Smooth muscle cell (in vitro differentiated cells): ENCODE results near the gene CERS6. TPM values are rescaled to one million over a fixed set of nuclear protein-coding genes. Genes with fewer than 3 reads are reported as not detected.

Experiments used
- DNase-seq: peaks from one replicate; lab custom pipeline; 2025; ENCODE audit not compliant: unreplicated experiment; lab: John Stamatoyannopoulos, UW
- H2AFZ ChIP-seq: fragments of 200-600 bp; sonication (generic); 2 replicates; pipeline ENCODE4 v1.6.0; 2016; ENCODE audit warnings: antibody characterized with exemption, low read depth, mild to moderate bottlenecking
- H3F3A ChIP-seq: fragments of 200-600 bp; sonication (generic); 2 replicates; pipeline ENCODE4 v1.6.0; 2017; ENCODE audit warnings: antibody characterized with exemption, low read depth
- H3K27ac ChIP-seq: fragments of 200-600 bp; sonication (generic); 2 replicates; pipeline ENCODE4 v1.5.1; 2016; ENCODE audit warnings: low read depth, mild to moderate bottlenecking
- H3K27me3 ChIP-seq: fragments of 200-600 bp; sonication (generic); 2 replicates; pipeline ENCODE4 v1.6.1; 2016; ENCODE audit warnings: low read depth, mild to moderate bottlenecking
- H3K36me3 ChIP-seq: fragments of 200-600 bp; sonication (generic); 2 replicates; pipeline ENCODE4 v1.5.1; 2016; ENCODE audit warnings: low read depth
- H3K4me1 ChIP-seq: fragments of 200-600 bp; sonication (generic); 2 replicates; pipeline ENCODE4 v1.5.1; 2016; ENCODE audit warnings: low read depth
- H3K4me2 ChIP-seq: fragments of 200-600 bp; sonication (generic); 2 replicates; pipeline ENCODE4 v1.6.0; 2016; ENCODE audit warnings: mild to moderate bottlenecking
- H3K4me3 ChIP-seq: fragments of 200-600 bp; sonication (generic); 2 replicates; pipeline ENCODE4 v1.5.1; 2016; ENCODE audit warnings: mild to moderate bottlenecking
- H3K79me2 ChIP-seq: fragments of 200-600 bp; sonication (generic); 2 replicates; pipeline ENCODE4 v1.6.0; 2016; ENCODE audit warnings: low read depth, mild to moderate bottlenecking
- H3K9ac ChIP-seq: fragments of 200-600 bp; sonication (generic); 2 replicates; pipeline ENCODE4 v1.6.0; 2016; ENCODE audit warnings: low read depth
- H3K9me3 ChIP-seq: fragments of 200-600 bp; sonication (generic); replicated peaks from 2 replicates; pipeline ENCODE4 v1.5.1; 2016; ENCODE audit warnings: low read depth
- H4K20me1 ChIP-seq: fragments of 200-600 bp; sonication (generic); 2 replicates; pipeline ENCODE4 v1.6.0; 2016; ENCODE audit warnings: low read depth
- WGBS: methylation state at CpG from one replicate; pipeline ENCODE4 v1.1.7; 2016; ENCODE audit warnings: low lambda C conversion rate; 5-methylcytosine and 5-hydroxymethylcytosine counted together
- polyA plus RNA-seq: library from polyadenylated mRNA; unstranded; fragments of >200 nt; fragmentation: Nextera tagmentation; extraction: Ambion mirVana; gene quantifications from 2 replicates; pipeline ENCODE4 v1.2.1, GENCODE V29; 2016
- total RNA-seq: library from RNA; depleted of rRNA; stranded (reverse); fragments of >200 nt; gene quantifications from 2 replicates; pipeline ENCODE4 v1.2.3, GENCODE V29; 2014
- TF ChIP-seq, protein P1 (sequence below): fragments of 200-600 bp; sonication (generic); IDR thresholded peaks from 2 replicates; pipeline ENCODE4 v1.5.1; 2017; ENCODE audit warnings: borderline replicate concordance, mild to moderate bottlenecking, antibody characterized with exemption; ENCODE audit not compliant: insufficient read depth, poor library complexity, severe bottlenecking

The CERS6 gene
- total and polyA plus RNA-seq, 2 experiments from 2014 or later = 9.2 to 26.6 TPM

DNA sequence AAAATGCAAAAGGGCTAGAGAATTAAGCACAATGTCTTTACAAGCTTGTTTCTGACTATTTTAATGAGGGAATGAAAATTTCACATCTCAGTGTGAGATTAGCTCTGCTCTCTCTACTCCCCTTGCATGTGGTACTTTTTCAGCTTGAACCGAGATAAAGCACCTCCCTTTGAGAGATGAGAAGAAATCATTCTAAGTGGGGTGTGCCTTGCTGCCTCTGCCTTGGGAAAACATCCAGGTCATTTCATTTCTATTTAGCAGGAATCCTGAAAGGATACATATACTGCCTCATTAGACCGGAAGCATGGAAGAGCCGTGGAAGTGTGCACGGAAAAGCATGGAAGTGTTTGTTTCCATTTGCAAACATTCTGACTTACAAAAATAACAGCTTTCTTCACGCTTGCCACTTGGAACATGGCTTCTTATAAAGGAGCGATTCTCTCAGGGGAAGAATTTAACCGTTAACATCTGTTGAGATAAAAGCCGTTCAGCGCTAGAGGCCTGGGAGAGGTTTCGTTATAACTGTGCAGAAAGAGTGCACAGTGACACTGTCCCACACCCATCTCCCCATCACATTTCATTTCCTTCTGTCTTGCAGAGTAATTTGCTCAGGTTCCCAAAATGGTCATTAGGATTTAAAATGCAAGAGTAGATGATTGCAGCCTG lies 363.1 kb downstream of the CERS6 start:
- no peak for DNase-seq
- Histone ChIP-seq H3K4me3 (no peak overlapping the region), H3K27me3 (no peaks in the 10 kb centered on the region), H3K36me3 (no peaks in the 10 kb centered on the region), H2AFZ (no peak overlapping the region), H4K20me1 (no peaks in the 10 kb centered on the region), H3K9ac (no peak overlapping the region), H3F3A (peaks cover 3% of the 10 kb centered on the region), H3K79me2 (no peaks in the 10 kb centered on the region), H3K4me1 (no peaks in the 10 kb centered on the region), H3K9me3 (no peaks in the 10 kb centered on the region), H3K4me2 (no peak overlapping the region), H3K27ac (no peak overlapping the region)
- 67% methylated on average over 10 of the region's 10 CpGs for WGBS
- TF ChIP-seq, protein P1, sequence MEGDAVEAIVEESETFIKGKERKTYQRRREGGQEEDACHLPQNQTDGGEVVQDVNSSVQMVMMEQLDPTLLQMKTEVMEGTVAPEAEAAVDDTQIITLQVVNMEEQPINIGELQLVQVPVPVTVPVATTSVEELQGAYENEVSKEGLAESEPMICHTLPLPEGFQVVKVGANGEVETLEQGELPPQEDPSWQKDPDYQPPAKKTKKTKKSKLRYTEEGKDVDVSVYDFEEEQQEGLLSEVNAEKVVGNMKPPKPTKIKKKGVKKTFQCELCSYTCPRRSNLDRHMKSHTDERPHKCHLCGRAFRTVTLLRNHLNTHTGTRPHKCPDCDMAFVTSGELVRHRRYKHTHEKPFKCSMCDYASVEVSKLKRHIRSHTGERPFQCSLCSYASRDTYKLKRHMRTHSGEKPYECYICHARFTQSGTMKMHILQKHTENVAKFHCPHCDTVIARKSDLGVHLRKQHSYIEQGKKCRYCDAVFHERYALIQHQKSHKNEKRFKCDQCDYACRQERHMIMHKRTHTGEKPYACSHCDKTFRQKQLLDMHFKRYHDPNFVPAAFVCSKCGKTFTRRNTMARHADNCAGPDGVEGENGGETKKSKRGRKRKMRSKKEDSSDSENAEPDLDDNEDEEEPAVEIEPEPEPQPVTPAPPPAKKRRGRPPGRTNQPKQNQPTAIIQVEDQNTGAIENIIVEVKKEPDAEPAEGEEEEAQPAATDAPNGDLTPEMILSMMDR = no peak

DNA sequence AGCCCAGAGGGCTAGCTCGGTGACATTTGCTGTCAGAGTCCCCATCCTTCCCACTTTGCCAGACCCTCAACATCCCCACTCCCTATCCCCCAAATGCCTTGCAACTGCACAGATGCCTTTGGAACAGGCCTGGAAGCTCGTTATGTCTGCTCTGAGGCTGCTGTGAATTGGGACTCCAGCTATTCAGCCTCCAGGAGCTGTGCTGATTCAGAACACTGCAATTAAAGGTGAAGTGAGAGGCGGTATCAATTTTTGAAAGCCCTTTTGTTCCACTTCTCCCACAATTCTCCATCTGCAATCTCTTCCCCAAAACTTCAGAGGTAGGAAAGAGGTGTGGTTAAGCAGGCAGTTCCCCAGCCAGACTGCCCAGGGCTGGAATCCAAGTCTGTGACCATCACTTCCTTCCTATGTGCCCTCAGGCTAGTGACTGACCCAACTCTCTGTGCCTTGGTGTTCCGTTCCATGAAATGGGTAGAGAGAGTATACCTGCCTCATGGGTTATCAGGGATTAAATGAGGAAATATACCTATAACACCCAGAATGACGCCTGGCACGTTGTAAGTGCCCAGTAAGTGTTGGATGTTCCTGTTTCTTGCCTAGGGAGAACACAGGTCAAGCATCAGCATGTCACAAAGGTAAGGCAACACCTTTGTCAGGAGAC lies 363.9 kb downstream of the CERS6 start:
- no peak overlapping the region for H3K4me2 ChIP-seq
- no peak overlapping the region for H3K9ac ChIP-seq
- H3K79me2 ChIP-seq = no peaks in the 10 kb centered on the region
- H3K27ac ChIP-seq = no peak overlapping the region
- no peaks in the 10 kb centered on the region for H4K20me1 ChIP-seq
- TF ChIP-seq, protein P1 = no peak
- DNase-seq = no peak
- H3K9me3 ChIP-seq = no peaks in the 10 kb centered on the region
- no peaks in the 10 kb centered on the region for H3K27me3 ChIP-seq
- no peak overlapping the region for H2AFZ ChIP-seq
- H3K36me3 ChIP-seq = no peaks in the 10 kb centered on the region
- H3F3A ChIP-seq = peaks cover 3% of the 10 kb centered on the region
- no peaks in the 10 kb centered on the region for H3K4me1 ChIP-seq
- H3K4me3 ChIP-seq = no peak overlapping the region
- WGBS = 90% methylated on average over 6 of the region's 6 CpGs

DNA sequence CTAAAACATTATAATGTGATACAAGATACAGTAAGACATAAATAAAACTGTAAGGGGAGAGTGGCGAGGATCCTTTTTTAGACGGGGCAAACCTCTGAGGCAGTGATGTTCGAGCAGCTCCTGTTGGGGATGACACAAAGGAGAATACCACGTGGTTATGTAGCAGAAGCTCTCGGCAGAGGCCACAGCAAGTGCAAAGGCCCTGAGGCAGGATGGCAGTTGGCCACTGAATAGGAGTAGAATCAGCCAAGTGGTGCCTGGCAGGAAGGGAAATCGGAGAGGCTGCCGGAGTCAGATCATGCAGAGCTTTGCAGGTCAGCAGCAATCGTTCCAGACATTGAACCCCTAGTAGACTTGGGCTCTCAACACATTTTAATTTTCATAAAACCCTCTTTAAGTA lies 365.5 kb downstream of the CERS6 start:
- TF ChIP-seq, protein P1 = no peak
- no peak overlapping the region for H3K27ac ChIP-seq
- no peak overlapping the region for H3K4me3 ChIP-seq
- no peaks in the 10 kb centered on the region for H3K36me3 ChIP-seq
- no peaks in the 10 kb centered on the region for H3K9me3 ChIP-seq
- no peaks in the 10 kb centered on the region for H3K4me1 ChIP-seq
- no peak overlapping the region for H2AFZ ChIP-seq
- no peaks in the 10 kb centered on the region for H4K20me1 ChIP-seq
- H3K27me3 ChIP-seq = no peaks in the 10 kb centered on the region
- WGBS = 97% methylated on average over 8 of the region's 8 CpGs
- H3K4me2 ChIP-seq = no peak overlapping the region
- no peak for DNase-seq
- H3F3A ChIP-seq = peaks cover 2% of the 10 kb centered on the region
- H3K79me2 ChIP-seq = no peaks in the 10 kb centered on the region
- H3K9ac ChIP-seq = no peak overlapping the region
